Mammary epithelial cell (primary cell): ENCODE measurements around the gene TNPO2.

Source experiments
- CTCF ChIP-seq, 2 donors: IDR thresholded peaks in 1 of 2; conservative IDR thresholded peaks in 1 of 2; 2 replicates each; pipeline ENCODE4 v1.5.1; 2011 to 2012; ENCODE audit warnings: inconsistent platforms in 2 of 2, low read length in 2 of 2, mild to moderate bottlenecking in 2 of 2, control low read depth in 1 of 2, low read depth in 1 of 2; ENCODE audit not compliant: insufficient read depth in 1 of 2; ENCODE audit errors: extremely low read depth in 1 of 2
- EZH2 ChIP-seq: IDR thresholded peaks from 2 replicates; pipeline ENCODE4 v1.6.1; 2012; ENCODE audit warnings: low read length, inconsistent platforms, borderline replicate concordance

- TF ChIP-seq CTCF (conservative IDR thresholded peaks at IDR 0.05 in 1 of 2, IDR thresholded peaks at IDR 0.05 in 1 of 2; ENCODE audit: extremely low read depth in 1 of 2, insufficient read depth in 1 of 2, low read depth in 1 of 2, low read length in 2 of 2) (no peak), EZH2 (no peak)
These were observed 54.8 kb downstream of the TNPO2 start for GRCh38 chr19:12668932-12669269.
